Heart right ventricle (tissue), 16 donors: ENCODE data around the gene PRPF8. TPM values are rescaled to one million over a fixed set of nuclear protein-coding genes. Genes with fewer than 3 reads are reported as not detected.

Experiments used
- ATAC-seq, 8 donors: fragments of 200-7000 bp; cut with Tn5 transposase; one replicate each; pipeline ENCODE4 v1.9.1; 2020; ENCODE audit warnings: mild to moderate bottlenecking in 8 of 8, moderate library complexity in 8 of 8, moderate number of reproducible peaks in 1 of 8
- DNase-seq, 2 donors: peaks; one replicate each; pipeline ENCODE4 v3.0.0-alpha.2; 2020
- H3K27ac ChIP-seq, 10 donors: fragments of 200-600 bp; sonication (generic) in 2 of 10; one replicate each; pipeline versions ENCODE4 v1.5.0 to v1.8.0; 2020 to 2022; ENCODE audit warnings: mild to moderate bottlenecking in 3 of 10
- H3K27me3 ChIP-seq, 7 donors: fragments of 200-600 bp; one replicate each; pipeline ENCODE4 v1.8.0; 2021 to 2022; ENCODE audit warnings: mild to moderate bottlenecking in 2 of 7
- H3K36me3 ChIP-seq, 9 donors: fragments of 200-600 bp; sonication (generic) in 1 of 9; one replicate each; pipeline versions ENCODE4 v1.5.0 to v1.8.0; 2020 to 2022; ENCODE audit warnings: mild to moderate bottlenecking in 2 of 9
- H3K4me1 ChIP-seq, 9 donors: fragments of 200-600 bp; sonication (generic) in 1 of 9; one replicate each; pipeline versions ENCODE4 v1.5.0 to v1.8.0; 2020 to 2022; ENCODE audit warnings: mild to moderate bottlenecking in 4 of 9
- H3K4me3 ChIP-seq, 10 donors: fragments of 200-600 bp; sonication (generic) in 2 of 10; one replicate each; pipeline versions ENCODE4 v1.5.0 to v1.8.0; 2020 to 2022; ENCODE audit warnings: mild to moderate bottlenecking in 7 of 10, moderate library complexity in 2 of 10
- H3K9me3 ChIP-seq, 11 donors: fragments of 200-600 bp in 10 of 11; sonication (generic) in 2 of 11; one replicate each; pipeline versions ENCODE4 v1.5.0 to v1.8.0; 2013 to 2022; ENCODE audit warnings: mild to moderate bottlenecking in 2 of 11, control low read depth in 1 of 11, moderate library complexity in 1 of 11
- CTCF ChIP-seq, 9 donors: fragments of 200-600 bp; sonication (generic) in 2 of 9; IDR thresholded peaks; one replicate each; pipeline versions ENCODE4 v1.5.0 to v1.8.0; 2021 to 2022; ENCODE audit warnings: antibody characterized with exemption in 9 of 9, mild to moderate bottlenecking in 5 of 9, moderate library complexity in 1 of 9
- WGBS, 2 donors: extraction: QIAGEN DNeasy Blood & Tissue Kit; methylation state at CpG; one replicate each; pipeline ENCODE4 v1.1.7; 2013; ENCODE audit warnings: inconsistent platforms in 1 of 2; 5-methylcytosine and 5-hydroxymethylcytosine counted together
- intact Hi-C, 10 donors: fragments of 100-400 bp; cut with DNase I; formaldehyde crosslinking; loops; one replicate each; pipeline versions ENCODE4 v1.11.1 to v1.14.2; 2022
- polyA plus RNA-seq, 2 donors: library from polyadenylated mRNA; stranded (reverse); fragments of 200-250 nt; gene quantifications; one replicate each; pipeline ENCODE4 v1.2.3, GENCODE V29; 2013
- total RNA-seq, 10 donors: library from RNA; stranded (reverse); fragmentation: NEBNext Ultra II Directional in 3 of 10; extraction: Animal tissue kit (Norgen Biotek cat#: 25700) in 3 of 10; gene quantifications; one replicate each; pipeline versions ENCODE4 v1.2.1 to v1.2.4, GENCODE V29; 2021 to 2023
- donor health status: Arrhythmogenic right ventricular cardiomyopathy.
- donor health status: ischemic (EF 13 %, LVEDD 7.1; RV severe dilation, severe dysfunction).
- donor health status: healthy with polysubstance abuse.
- donor health status: DM: no; HTN: yes; CAD: no.
- donor health status: DM: no; HTN: no; CAD: no.
- donor health status: ischemic (EF 25% LVEDD 6.9; RV normal size, moderate dysfunction).
- donor health status: ischemic (EF 25% LVEDD 5.7; RV mildly dilated, moderate dysfunction).
- donor health status: healthy.
- donor health status: DM: yes; HTN: yes; CAD: no.
- donor health status: Ischemic cardiomyopathy.
- donor health status: ischemic (EF 35%, LVEDD 5.7; RV mildly dilated, moderate dysfunction).
- donor health status: nonischemic (EF 11% LVEDD 7.7; RV severe dilation, severe dysfunction).
- donor health status: DM: yes; HTN: yes; CAD: no.
- donor health status: PGD.
- donor health status: ischemic (EF 29% LVEDD 5.4; RV normal size, mild dysfunction).
- donor health status: nonischemic (EF 23%, LVEDD 6.1; RV moderate dilation, normal function).

Gene PRPF8
- total and polyA plus RNA-seq, 12 donors, result 79.1 to 205 (median 173) TPM

- ATAC-seq (no peak), DNase-seq (no peak)
- Histone ChIP-seq H3K4me3 (no peak overlapping the region), H3K27me3 (no peaks in the 10 kb centered on the region), H3K9me3 (peaks cover 0 to 7% (median 0%) of the 10 kb centered on the region in 11 donors), H3K27ac (no peak overlapping the region), H3K4me1 (peaks cover 0 to 17% (median 0%) of the 10 kb centered on the region in 9 donors), H3K36me3 (peaks cover 0 to 17% (median 0%) of the 10 kb centered on the region in 9 donors)
- intact Hi-C loops, result no loop called here
- TF ChIP-seq CTCF (IDR thresholded peaks at IDR 0.05), result no peak
- 97 to 99% methylated on average over 14 of the region's 14 CpGs for WGBS, 2 donors
Observed at GRCh38 chr17:1601571-1601970, 83.1 kb downstream of the PRPF8 start.

Other genes with a start within 250 kb of the PRPF8 start
- 10 to 100 TPM; 30.4 to 47.5 (median 37.9) TPM for gene CRK, start 228.6 kb downstream of the PRPF8 start, total RNA-seq
- 10 to 100 TPM; 22.2 to 29.4 TPM for gene CRK, start 228.6 kb downstream of the PRPF8 start, polyA plus RNA-seq
- 100 to 1,000 TPM; 131 to 229 (median 179) TPM for gene MYO1C, start 192.2 kb downstream of the PRPF8 start, total RNA-seq
- gene MYO1C, start 192.2 kb downstream of the PRPF8 start, polyA plus RNA-seq, result 100 to 1,000 TPM; 101 to 120 TPM
- 10 to 100 TPM; 26.8 to 41.2 (median 32.7) TPM for gene INPP5K, start 168.3 kb downstream of the PRPF8 start, total RNA-seq
- gene INPP5K, start 168.3 kb downstream of the PRPF8 start, polyA plus RNA-seq, result 10 to 100 TPM; 38.6 to 45.5 TPM
- 10 to 100 TPM; 39.5 to 61.0 (median 50.6) TPM for gene PITPNA, start 122.1 kb downstream of the PRPF8 start, total RNA-seq
- gene PITPNA, start 122.1 kb downstream of the PRPF8 start, polyA plus RNA-seq, result 10 to 100 TPM in 1 of 2 donors, 1 to 10 TPM in 1; 8.0 to 36.9 TPM
- 10 to 100 TPM in 1 of 10 donors, 1 to 10 TPM in 9; 4.1 to 16.4 (median 7.0) TPM for gene SLC43A2, start 56.0 kb downstream of the PRPF8 start, total RNA-seq
- 1 to 10 TPM; 1.6 to 3.9 TPM for gene SLC43A2, start 56.0 kb downstream of the PRPF8 start, polyA plus RNA-seq
- 10 to 100 TPM in 7 of 10 donors, 1 to 10 TPM in 3; 7.6 to 18.8 (median 13.2) TPM for gene SCARF1, start 39.1 kb downstream of the PRPF8 start, total RNA-seq
- gene SCARF1, start 39.1 kb downstream of the PRPF8 start, polyA plus RNA-seq, result 10 to 100 TPM; 10.2 to 22.6 TPM
- gene RILP, start 35.0 kb downstream of the PRPF8 start, total RNA-seq, result 10 to 100 TPM; 54.0 to 87.8 (median 63.2) TPM
- 100 to 1,000 TPM in 1 of 2 donors, 10 to 100 TPM in 1; 47.5 to 152 TPM for gene RILP, start 35.0 kb downstream of the PRPF8 start, polyA plus RNA-seq
- gene TLCD2, start 25.5 kb upstream of the PRPF8 start, total RNA-seq, result 1 to 10 TPM in 9 of 10 donors, under 1 TPM in 1; 0.96 to 6.0 (median 1.9) TPM
- gene TLCD2, start 25.5 kb upstream of the PRPF8 start, polyA plus RNA-seq, result 1 to 10 TPM; 1.6 to 3.2 TPM
- 10 to 100 TPM in 4 of 10 donors, 1 to 10 TPM in 6; 7.7 to 16.9 (median 9.2) TPM for gene WDR81, start 39.8 kb upstream of the PRPF8 start, total RNA-seq
- gene WDR81, start 39.8 kb upstream of the PRPF8 start, polyA plus RNA-seq, result 10 to 100 TPM in 1 of 2 donors, 1 to 10 TPM in 1; 8.5 to 14.9 TPM
- gene SERPINF2, start 58.0 kb upstream of the PRPF8 start, total RNA-seq, result 1 to 10 TPM in 3 of 10 donors, under 1 TPM in 5, not detected in 2; 0.18 to 1.3 (median 0.41) TPM
- 1 to 10 TPM; 2.0 to 2.8 TPM for gene SERPINF2, start 58.0 kb upstream of the PRPF8 start, polyA plus RNA-seq
- 100 to 1,000 TPM in 4 of 10 donors, 10 to 100 TPM in 6; 26.2 to 185 (median 89.1) TPM for gene SERPINF1, start 77.2 kb upstream of the PRPF8 start, total RNA-seq
- 100 to 1,000 TPM; 181 to 247 TPM for gene SERPINF1, start 77.2 kb upstream of the PRPF8 start, polyA plus RNA-seq
- 10 to 100 TPM in 4 of 10 donors, 1 to 10 TPM in 6; 7.2 to 13.5 (median 9.3) TPM for gene SMYD4, start 145.0 kb upstream of the PRPF8 start, total RNA-seq
- 1 to 10 TPM; 4.6 to 6.9 TPM for gene SMYD4, start 145.0 kb upstream of the PRPF8 start, polyA plus RNA-seq
- gene RPA1, start 145.1 kb upstream of the PRPF8 start, total RNA-seq, result 10 to 100 TPM; 51.1 to 96.6 (median 75.4) TPM
- gene RPA1, start 145.1 kb upstream of the PRPF8 start, polyA plus RNA-seq, result 10 to 100 TPM in 1 of 2 donors, 1 to 10 TPM in 1; 7.2 to 32.3 TPM